Liver (tissue), 9 donors: ENCODE results near the gene PGAM2. TPM values are rescaled to one million over a fixed set of nuclear protein-coding genes. Genes with fewer than 3 reads are reported as not detected.

Experiments
- DNase-seq: peaks from one replicate; pipeline ENCODE4 v3.0.0-alpha.2; 2017; ENCODE audit warnings: low spot score
- H3K27ac ChIP-seq, 2 donors: one replicate each; pipeline ENCODE4 v1.7.0; 2013; ENCODE audit warnings: inconsistent platforms in 2 of 2, low read length in 2 of 2, control low read depth in 1 of 2, low read depth in 1 of 2, mild to moderate bottlenecking in 1 of 2
- H3K27me3 ChIP-seq, 4 donors: one replicate each; pipeline versions ENCODE4 v1.6.1 to v1.7.0; 2013; ENCODE audit warnings: low read length in 3 of 4, inconsistent platforms in 1 of 4, mild to moderate bottlenecking in 1 of 4, moderate library complexity in 1 of 4; ENCODE audit not compliant: control insufficient read depth in 4 of 4, insufficient read depth in 4 of 4
- H3K36me3 ChIP-seq, 4 donors: one replicate each; pipeline versions ENCODE4 v1.6.1 to v1.7.0; 2013; ENCODE audit warnings: low read length in 3 of 4, mild to moderate bottlenecking in 3 of 4, low read depth in 1 of 4, moderate library complexity in 1 of 4; ENCODE audit not compliant: control insufficient read depth in 4 of 4, insufficient read depth in 3 of 4
- H3K4me1 ChIP-seq, 4 donors: one replicate each; pipeline versions ENCODE4 v1.6.1 to v1.7.0; 2013; ENCODE audit warnings: low read length in 3 of 4, mild to moderate bottlenecking in 3 of 4, moderate library complexity in 1 of 4; ENCODE audit not compliant: control insufficient read depth in 4 of 4, insufficient read depth in 4 of 4
- H3K4me3 ChIP-seq, 3 donors: one replicate each; pipeline versions ENCODE4 v1.6.1 to v1.7.0; 2013; ENCODE audit warnings: low read length in 3 of 3, control low read depth in 1 of 3, low read depth in 1 of 3, mild to moderate bottlenecking in 1 of 3
- H3K9ac ChIP-seq, 2 donors: one replicate each; pipeline ENCODE4 v1.7.0; 2013; ENCODE audit warnings: low read length in 2 of 2, mild to moderate bottlenecking in 2 of 2, moderate library complexity in 2 of 2, control low read depth in 1 of 2, low read depth in 1 of 2
- H3K9me3 ChIP-seq, 4 donors: one replicate each; pipeline versions ENCODE4 v1.6.1 to v1.7.0; 2013; ENCODE audit warnings: low read length in 3 of 4; ENCODE audit not compliant: control insufficient read depth in 4 of 4
- ATF3 ChIP-seq: IDR thresholded peaks from 2 replicates; pipeline ENCODE4 v1.6.1; 2016; ENCODE audit warnings: antibody characterized with exemption
- CTCF ChIP-seq: fragments of 150-350 bp; IDR thresholded peaks from 2 replicates; pipeline ENCODE4 v1.5.1; 2017; ENCODE audit warnings: improper control_type of control experiment, low read depth, low read length; ENCODE audit not compliant: missing input control
- FOXA2 ChIP-seq: IDR thresholded peaks from 2 replicates; pipeline ENCODE4 v1.6.1; 2016; ENCODE audit warnings: antibody characterized with exemption
- GABPA ChIP-seq, 2 donors: IDR thresholded peaks in 1 of 2; conservative IDR thresholded peaks in 1 of 2; 2 replicates each; pipeline ENCODE4 v1.6.1; 2016; ENCODE audit warnings: antibody characterized with exemption in 2 of 2, mild to moderate bottlenecking in 1 of 2, moderate library complexity in 1 of 2
- HNF4A ChIP-seq, 2 donors: conservative IDR thresholded peaks; 2 replicates each; pipeline ENCODE4 v1.6.1; 2016; ENCODE audit warnings: antibody characterized with exemption in 2 of 2, mild to moderate bottlenecking in 2 of 2
- HNF4G ChIP-seq: IDR thresholded peaks from 2 replicates; pipeline ENCODE4 v1.6.1; 2016; ENCODE audit warnings: antibody characterized with exemption
- JUND ChIP-seq, 2 donors: IDR thresholded peaks; 2 replicates each; pipeline ENCODE4 v1.6.1; 2016; ENCODE audit warnings: antibody characterized with exemption in 2 of 2
- NR2F2 ChIP-seq: IDR thresholded peaks from 2 replicates; pipeline ENCODE4 v1.6.1; 2016; ENCODE audit warnings: antibody characterized with exemption
- RAD21 ChIP-seq, 2 donors: IDR thresholded peaks; 2 replicates each; pipeline ENCODE4 v1.6.1; 2016; ENCODE audit warnings: antibody characterized with exemption in 2 of 2, mild to moderate bottlenecking in 2 of 2
- REST ChIP-seq: IDR thresholded peaks from 2 replicates; pipeline ENCODE4 v1.6.1; 2016; ENCODE audit warnings: antibody characterized with exemption, mild to moderate bottlenecking
- RXRA ChIP-seq, 2 donors: IDR thresholded peaks; 2 replicates each; pipeline ENCODE4 v1.6.1; 2017 to 2018; ENCODE audit warnings: antibody characterized with exemption in 2 of 2, mild to moderate bottlenecking in 1 of 2
- SP1 ChIP-seq: IDR thresholded peaks from 2 replicates; pipeline ENCODE4 v1.6.1; 2018; ENCODE audit warnings: antibody characterized with exemption, mild to moderate bottlenecking
- TAF1 ChIP-seq: conservative IDR thresholded peaks from 2 replicates; pipeline ENCODE4 v1.6.1; 2016; ENCODE audit warnings: antibody characterized with exemption, mild to moderate bottlenecking
- YY1 ChIP-seq: IDR thresholded peaks from 2 replicates; pipeline ENCODE4 v1.6.1; 2016; ENCODE audit warnings: antibody characterized with exemption, mild to moderate bottlenecking
- ZBTB33 ChIP-seq: IDR thresholded peaks from 2 replicates; pipeline ENCODE4 v1.6.1; 2016; ENCODE audit warnings: antibody characterized with exemption
- WGBS: extraction: QIAGEN DNeasy Blood & Tissue Kit; methylation state at CpG from one replicate; pipeline ENCODE4 v1.1.7; 2013; 5-methylcytosine and 5-hydroxymethylcytosine counted together
- polyA plus RNA-seq, 2 donors: library from polyadenylated mRNA; stranded (reverse) in 1 of 2; unstranded in 1 of 2; fragments of 200-250 nt in 1 of 2; fragments of >200 nt in 1 of 2; fragmentation: Nextera tagmentation in 1 of 2; extraction: Ambion mirVana in 1 of 2; gene quantifications; one replicate each; pipeline versions ENCODE4 v1.2.1 to v1.2.3, GENCODE V29; 2013 to 2015
- total RNA-seq, 2 donors: library from RNA; depleted of rRNA; stranded (reverse); fragments of >200 nt; gene quantifications; one replicate each; pipeline ENCODE4 v1.2.3, GENCODE V29; 2014
- donor health status: healthy.
- donor health status: healthy.
- donor health status: healthy.
- donor health status: healthy.
- donor health status: healthy.

Gene PGAM2
- total and polyA plus RNA-seq, 4 donors: 0.13 to 2.3 (median 0.49) TPM

- DNase-seq: no peak
- no peaks in the 10 kb centered on the region for H3K27me3 ChIP-seq
- 32% methylated on average over 20 of the region's 20 CpGs for WGBS
- no peaks in the 10 kb centered on the region for H3K36me3 ChIP-seq
- no peaks in the 10 kb centered on the region for H3K9me3 ChIP-seq
- H3K4me3 ChIP-seq: no peak overlapping the region
- peak overlapping the region; percentile 27 to 75 for H3K27ac ChIP-seq
- H3K9ac ChIP-seq: peak overlapping the region in 1 of 2 donors; percentile 44
- H3K4me1 ChIP-seq: peaks cover 4 to 34% (median 26%) of the 10 kb centered on the region in 4 donors
- TF ChIP-seq YY1 (no peak), GABPA (IDR thresholded peaks at IDR 0.05 in 1 of 2, conservative IDR thresholded peaks at IDR 0.05 in 1 of 2) (no peak), JUND (IDR thresholded peaks at IDR 0.05) (no peak), CTCF (no peak), FOXA2 (no peak), REST (no peak), RAD21 (IDR thresholded peaks at IDR 0.05) (peak in 1 of 2 donors; percentile 20), HNF4A (conservative IDR thresholded peaks at IDR 0.05) (peak in 1 of 2 donors; percentile 28), TAF1 (no peak), SP1 (no peak), RXRA (IDR thresholded peaks at IDR 0.05) (peak; percentile 25 to 28), NR2F2 (no peak)
These were observed 22.8 kb upstream of the PGAM2 start for GRCh38 chr7:44087911-44088838.

GRCh38 chr7:44086627-44087026 lies 21.3 kb upstream of the PGAM2 start:
- no peak overlapping the region for H3K4me3 ChIP-seq
- no peaks in the 10 kb centered on the region for H3K36me3 ChIP-seq
- DNase-seq: no peak
- no peak for TF ChIP-seq JUND (IDR thresholded peaks at IDR 0.05)
- no peak for TF ChIP-seq ZBTB33
- no peak for TF ChIP-seq ATF3
- TF ChIP-seq HNF4A (conservative IDR thresholded peaks at IDR 0.05): no peak
- TF ChIP-seq SP1: no peak
- no peak for TF ChIP-seq REST
- no peak for TF ChIP-seq NR2F2
- TF ChIP-seq HNF4G: no peak
- no peak overlapping the region for H3K27ac ChIP-seq
- peaks cover 4 to 36% (median 26%) of the 10 kb centered on the region in 4 donors for H3K4me1 ChIP-seq
- no peaks in the 10 kb centered on the region for H3K9me3 ChIP-seq
- no peaks in the 10 kb centered on the region for H3K27me3 ChIP-seq
- H3K9ac ChIP-seq: no peak overlapping the region
- 99% methylated on average over 3 of the region's 3 CpGs for WGBS
